ENCODE results near the gene NPBWR2.

- TF ChIP-seq CTCF (IDR thresholded peaks at IDR 0.05) (no peak), POLR2A (IDR thresholded peaks at IDR 0.05) (no peak)
These were observed 2.5 kb downstream of the NPBWR2 start for GRCh38 chr20:64104667-64105451.

All from right lobe of liver (tissue), 4 donors.